Osteoblast (primary cell): ENCODE measurements around the gene EHMT2. TPM values are rescaled to one million over a fixed set of nuclear protein-coding genes. Genes with fewer than 3 reads are reported as not detected.
"Not testable (repeated sequence)": the region's sequence is repeated elsewhere in the genome, so short reads cannot be mapped to it uniquely, and the experiment has no call there.

Experiments
- DNase-seq: peaks from one replicate; pipeline ENCODE4 v3.0.0; 2011; ENCODE audit warnings: low spot score, mixed read lengths; ENCODE audit not compliant: insufficient read length; ENCODE audit errors: missing footprints
- H2AFZ ChIP-seq: 2 replicates; pipeline ENCODE4 v1.6.0; 2011; ENCODE audit warnings: mild to moderate bottlenecking, low read length
- H3K27ac ChIP-seq: 2 replicates; pipeline ENCODE4 v1.5.1; 2011; ENCODE audit warnings: mild to moderate bottlenecking, low read depth, low read length, moderate library complexity
- H3K27me3 ChIP-seq: 2 replicates; pipeline ENCODE4 v1.6.0; 2012; ENCODE audit warnings: mild to moderate bottlenecking, control low read depth, inconsistent platforms, low read length, moderate library complexity; ENCODE audit not compliant: insufficient read depth
- H3K36me3 ChIP-seq: 2 replicates; pipeline ENCODE4 v1.5.1; 2011; ENCODE audit warnings: mild to moderate bottlenecking, low read length, control low read depth, moderate library complexity; ENCODE audit not compliant: insufficient read depth
- H3K4me1 ChIP-seq: 2 replicates; pipeline ENCODE4 v1.5.1; 2011; ENCODE audit warnings: mild to moderate bottlenecking, low read length, control low read depth, moderate library complexity; ENCODE audit not compliant: insufficient read depth
- H3K4me2 ChIP-seq: 2 replicates; pipeline ENCODE4 v1.6.0; 2011; ENCODE audit warnings: mild to moderate bottlenecking, low read length; ENCODE audit not compliant: insufficient read depth
- H3K4me3 ChIP-seq: fragments of 200-600 bp; sonication (generic); 3 replicates; pipeline ENCODE4 v1.5.1; 2012; ENCODE audit warnings: mild to moderate bottlenecking, low read length, inconsistent platforms; ENCODE audit not compliant: insufficient read depth
- H3K79me2 ChIP-seq: 2 replicates; pipeline ENCODE4 v1.6.0; 2012; ENCODE audit warnings: mild to moderate bottlenecking, low read length, control low read depth, inconsistent platforms; ENCODE audit not compliant: insufficient read depth
- H3K9me3 ChIP-seq: 2 replicates; pipeline ENCODE4 v1.5.1; 2011; ENCODE audit warnings: low read depth, low read length, control low read depth
- H4K20me1 ChIP-seq: 2 replicates; pipeline ENCODE4 v1.6.0; 2012; ENCODE audit warnings: mild to moderate bottlenecking, low read length, control low read depth; ENCODE audit not compliant: insufficient read depth
- total RNA-seq: library from RNA; depleted of rRNA; stranded (reverse); fragments of >200 nt; gene quantifications from 2 replicates; pipeline ENCODE4 v1.2.3, GENCODE V29; 2012
- TF ChIP-seq, protein P1 (sequence below): IDR thresholded peaks from 2 replicates; pipeline ENCODE4 v1.5.1; 2011; ENCODE audit warnings: mild to moderate bottlenecking, low read depth, low read length, moderate library complexity; ENCODE audit errors: extremely low read depth

EHMT2 gene
- total RNA-seq, 1 donor: 40.9 TPM

- Histone ChIP-seq H3K79me2 (peaks cover 10% of the 10 kb centered on the region), H2AFZ (no peak overlapping the region), H3K27me3 (no peaks in the 10 kb centered on the region), H3K4me3 (no peak overlapping the region), H3K4me1 (peaks cover 18% of the 10 kb centered on the region), H3K9me3 (no peaks in the 10 kb centered on the region), H3K36me3 (peaks cover 39% of the 10 kb centered on the region), H3K27ac (no peak overlapping the region), H4K20me1 (peaks cover 32% of the 10 kb centered on the region), H3K4me2 (no peak overlapping the region)
- DNase-seq: peak; percentile 41
- TF ChIP-seq, protein P1, sequence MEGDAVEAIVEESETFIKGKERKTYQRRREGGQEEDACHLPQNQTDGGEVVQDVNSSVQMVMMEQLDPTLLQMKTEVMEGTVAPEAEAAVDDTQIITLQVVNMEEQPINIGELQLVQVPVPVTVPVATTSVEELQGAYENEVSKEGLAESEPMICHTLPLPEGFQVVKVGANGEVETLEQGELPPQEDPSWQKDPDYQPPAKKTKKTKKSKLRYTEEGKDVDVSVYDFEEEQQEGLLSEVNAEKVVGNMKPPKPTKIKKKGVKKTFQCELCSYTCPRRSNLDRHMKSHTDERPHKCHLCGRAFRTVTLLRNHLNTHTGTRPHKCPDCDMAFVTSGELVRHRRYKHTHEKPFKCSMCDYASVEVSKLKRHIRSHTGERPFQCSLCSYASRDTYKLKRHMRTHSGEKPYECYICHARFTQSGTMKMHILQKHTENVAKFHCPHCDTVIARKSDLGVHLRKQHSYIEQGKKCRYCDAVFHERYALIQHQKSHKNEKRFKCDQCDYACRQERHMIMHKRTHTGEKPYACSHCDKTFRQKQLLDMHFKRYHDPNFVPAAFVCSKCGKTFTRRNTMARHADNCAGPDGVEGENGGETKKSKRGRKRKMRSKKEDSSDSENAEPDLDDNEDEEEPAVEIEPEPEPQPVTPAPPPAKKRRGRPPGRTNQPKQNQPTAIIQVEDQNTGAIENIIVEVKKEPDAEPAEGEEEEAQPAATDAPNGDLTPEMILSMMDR: no peak
These were observed 55.4 kb downstream of the EHMT2 start for GRCh38 chr6:31842053-31842452.

GRCh38 chr6:31839779-31840126, 57.7 kb downstream of the EHMT2 start:
- peaks cover 32% of the 10 kb centered on the region for H3K4me1 ChIP-seq
- H3K4me2 ChIP-seq, H3K27me3 ChIP-seq, H3K27ac ChIP-seq, DNase-seq, H3K4me3 ChIP-seq, H3K9me3 ChIP-seq, H2AFZ ChIP-seq: not testable (repeated sequence)
- peaks cover 50% of the 10 kb centered on the region for H3K36me3 ChIP-seq
- peaks cover 48% of the 10 kb centered on the region for H4K20me1 ChIP-seq
- H3K79me2 ChIP-seq: peaks cover 33% of the 10 kb centered on the region

DNA sequence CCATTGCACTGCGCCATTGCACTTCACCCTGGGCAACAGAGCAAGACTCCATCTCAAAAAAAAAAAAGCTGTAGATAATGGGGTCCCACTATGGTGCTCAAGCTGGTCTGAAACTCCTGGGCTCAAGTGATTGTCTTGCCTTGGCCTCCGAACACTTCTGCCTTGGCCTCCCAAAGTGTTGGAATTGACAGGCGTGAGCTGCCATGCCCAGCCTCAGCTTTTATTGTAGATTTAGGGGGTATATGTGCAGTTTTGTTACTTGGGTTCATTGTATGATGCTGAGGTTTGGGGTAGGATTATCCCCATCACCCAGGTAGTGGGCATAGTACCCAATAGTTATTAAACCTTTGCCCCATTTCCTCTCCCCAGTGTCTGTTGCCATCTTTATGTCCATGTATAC, 58.5 kb downstream of the EHMT2 start:
- peak; percentile 37 for DNase-seq

GRCh38 chr6:31838114-31838553, 59.4 kb downstream of the EHMT2 start:
- peaks cover 40% of the 10 kb centered on the region for H3K79me2 ChIP-seq
- not testable (repeated sequence) for DNase-seq, H3K9me3 ChIP-seq, H3K27ac ChIP-seq, H2AFZ ChIP-seq, H3K27me3 ChIP-seq
- H3K4me3 ChIP-seq: peak overlapping the region; percentile 91
- peaks cover 48% of the 10 kb centered on the region for H4K20me1 ChIP-seq
- H3K4me2 ChIP-seq: peak overlapping the region; percentile 99
- H3K4me1 ChIP-seq: peaks cover 34% of the 10 kb centered on the region
- H3K36me3 ChIP-seq: peaks cover 50% of the 10 kb centered on the region

More for the DNA sequence above, 58.5 kb downstream of the EHMT2 start:
- peak overlapping the region; percentile 53 for H3K4me2 ChIP-seq
- TF ChIP-seq, protein P1: no peak
- peaks cover 50% of the 10 kb centered on the region for H3K36me3 ChIP-seq
- no peak overlapping the region for H2AFZ ChIP-seq
- peaks cover 34% of the 10 kb centered on the region for H3K4me1 ChIP-seq
- H3K9me3 ChIP-seq: no peaks in the 10 kb centered on the region
- peaks cover 40% of the 10 kb centered on the region for H3K79me2 ChIP-seq
- peak overlapping the region; percentile 3 for H3K4me3 ChIP-seq
- H3K27ac ChIP-seq: no peak overlapping the region
- H4K20me1 ChIP-seq: peaks cover 48% of the 10 kb centered on the region
- H3K27me3 ChIP-seq: no peaks in the 10 kb centered on the region

GRCh38 chr6:31837369-31838113, 60.0 kb downstream of the EHMT2 start:
- Histone ChIP-seq H3K4me2 (peak overlapping the region; percentile 99), H3K27me3 (no peaks in the 10 kb centered on the region), H4K20me1 (peaks cover 48% of the 10 kb centered on the region), H3K27ac (peak overlapping the region; percentile 100), H3K79me2 (peaks cover 40% of the 10 kb centered on the region), H3K9me3 (no peaks in the 10 kb centered on the region), H3K4me3 (peak overlapping the region; percentile 91), H3K4me1 (peaks cover 34% of the 10 kb centered on the region), H2AFZ (no peak overlapping the region), H3K36me3 (peaks cover 50% of the 10 kb centered on the region)
- TF ChIP-seq, protein P1: no peak
- peak; percentile 58 for DNase-seq
